H1 (cell line): ENCODE measurements around the gene TAX1BP3. TPM values are rescaled to one million over a fixed set of nuclear protein-coding genes. Genes with fewer than 3 reads are reported as not detected.

Experiments used
- CTCF ChIA-PET: fragments of 300-600 bp; sonication (Branson Sonifier 250); formaldehyde crosslinking; loops from one replicate; lab custom pipeline; 2021; ENCODE audit not compliant: partially characterized antibody; lab: Charles Lee
- POLR2A ChIA-PET: fragments of 300-600 bp; sonication (Branson Sonifier 250); formaldehyde crosslinking; loops from one replicate; lab custom pipeline; 2021; ENCODE audit warnings: inconsistent platforms; ENCODE audit not compliant: partially characterized antibody; lab: Charles Lee
- DNase-seq, 2 experiments: peaks; one replicate each; pipeline versions ENCODE4 v3.0.0 to v3.0.0-alpha.2; 2010 to 2022; ENCODE audit warnings: low spot score in 2 of 2, low read depth in 1 of 2, mixed read lengths in 1 of 2
- FAIRE-seq: peaks from 2 replicates; lab custom pipeline; 2011; peaks lifted over from hg19 to GRCh38; lab: Jason Lieb, UNC
- H2AFZ ChIP-seq: 2 replicates; pipeline ENCODE4 v1.8.1; 2012; ENCODE audit warnings: low read length, inconsistent platforms
- H2AK5ac ChIP-seq: 2 replicates; pipeline ENCODE4 v1.6.1; 2013; ENCODE audit warnings: low read depth, low read length
- H2BK120ac ChIP-seq: replicated peaks from 2 replicates; pipeline ENCODE3; 2013; ENCODE audit warnings: low read depth, low read length, inconsistent platforms
- H2BK12ac ChIP-seq: 2 replicates; pipeline ENCODE4 v1.6.1; 2013; ENCODE audit warnings: low read depth, low read length
- H2BK15ac ChIP-seq: 2 replicates; pipeline ENCODE4 v1.6.1; 2013; ENCODE audit warnings: low read length
- H2BK20ac ChIP-seq: 2 replicates; pipeline ENCODE4 v1.6.1; 2013; ENCODE audit warnings: low read length
- H2BK5ac ChIP-seq: 2 replicates; pipeline ENCODE4 v1.6.1; 2013; ENCODE audit warnings: low read depth, low read length
- H3K14ac ChIP-seq: 2 replicates; pipeline ENCODE4 v1.6.1; 2013; ENCODE audit warnings: inconsistent platforms; ENCODE audit not compliant: insufficient read length
- H3K18ac ChIP-seq: 2 replicates; pipeline ENCODE4 v1.6.1; 2013; ENCODE audit warnings: low read length; ENCODE audit errors: extremely low read depth
- H3K23ac ChIP-seq: 2 replicates; pipeline ENCODE4 v1.6.1; 2013; ENCODE audit warnings: inconsistent platforms; ENCODE audit not compliant: insufficient read length
- H3K23me2 ChIP-seq: 2 replicates; pipeline ENCODE4 v1.6.1; 2013; ENCODE audit warnings: low read depth, low read length
- H3K27ac ChIP-seq: 2 replicates; pipeline ENCODE4 v1.6.1; 2011; ENCODE audit warnings: low read depth, low read length, inconsistent platforms
- H3K27me3 ChIP-seq, 4 experiments: replicated peaks in 1 of 4; 1 replicate in 1 of 4; 2 replicates in 3 of 4; pipeline versions ENCODE4 v1.6.1 to v1.8.1; 2011 to 2013; ENCODE audit warnings: low read length in 3 of 4, mild to moderate bottlenecking in 3 of 4, inconsistent platforms in 2 of 4, mixed read lengths in 2 of 4, moderate library complexity in 1 of 4; ENCODE audit not compliant: control insufficient read depth in 3 of 4, insufficient read depth in 3 of 4; ENCODE audit errors: extremely low read depth in 1 of 4
- H3K36me3 ChIP-seq, 4 experiments: 2 replicates each; pipeline versions ENCODE4 v1.6.1 to v1.8.1; 2011 to 2013; ENCODE audit warnings: mild to moderate bottlenecking in 4 of 4, low read length in 3 of 4, moderate library complexity in 2 of 4, control low read depth in 1 of 4, inconsistent platforms in 1 of 4; ENCODE audit not compliant: insufficient read depth in 4 of 4, control insufficient read depth in 2 of 4
- H3K4ac ChIP-seq: replicated peaks from 2 replicates; pipeline ENCODE3; 2013; ENCODE audit warnings: low read length, low read depth, mixed read lengths, inconsistent platforms; ENCODE audit not compliant: insufficient read length
- H3K4me1 ChIP-seq, 4 experiments: replicated peaks in 1 of 4; 1 replicate in 1 of 4; 2 replicates in 3 of 4; pipeline versions ENCODE4 v1.6.1 to v1.8.1; 2011 to 2013; ENCODE audit warnings: low read length in 3 of 4, inconsistent platforms in 2 of 4, mixed read lengths in 1 of 4; ENCODE audit not compliant: insufficient read depth in 4 of 4, control insufficient read depth in 3 of 4
- H3K4me2 ChIP-seq, 2 experiments: 2 replicates each; pipeline versions ENCODE4 v1.6.1 to v1.8.1; 2011 to 2013; ENCODE audit warnings: low read depth in 2 of 2, low read length in 2 of 2, control low read depth in 1 of 2, inconsistent platforms in 1 of 2, mild to moderate bottlenecking in 1 of 2; ENCODE audit not compliant: insufficient read depth in 1 of 2
- H3K4me3 ChIP-seq, 4 experiments: fragments of 200-600, 300-600 bp in 1 of 4; sonication (generic), shearing (Covaris generic), sonication (Bioruptor Twin) in 1 of 4; 2 replicates each; pipeline versions ENCODE4 v1.5.1 to v1.8.1; 2011 to 2016; ENCODE audit warnings: low read length in 4 of 4, low read depth in 3 of 4, control low read depth in 2 of 4, inconsistent platforms in 2 of 4, mild to moderate bottlenecking in 2 of 4, mixed read lengths in 1 of 4, moderate library complexity in 1 of 4; ENCODE audit not compliant: insufficient read depth in 2 of 4; ENCODE audit errors: extremely low read depth in 1 of 4
- H3K56ac ChIP-seq: replicated peaks from 2 replicates; pipeline ENCODE3; 2013; ENCODE audit warnings: low read depth, mild to moderate bottlenecking, mixed read lengths, low read length, inconsistent platforms; ENCODE audit not compliant: insufficient read length
- H3K79me1 ChIP-seq: 2 replicates; pipeline ENCODE4 v1.6.1; 2013; ENCODE audit warnings: low read depth, low read length, control low read depth
- H3K79me2 ChIP-seq, 2 experiments: 2 replicates each; pipeline versions ENCODE4 v1.6.1 to v1.8.1; 2012 to 2013; ENCODE audit warnings: low read length in 2 of 2, mild to moderate bottlenecking in 2 of 2, inconsistent platforms in 1 of 2; ENCODE audit not compliant: insufficient read depth in 2 of 2, control insufficient read depth in 1 of 2
- H3K9ac ChIP-seq, 4 experiments: replicated peaks in 1 of 4; 1 replicate in 1 of 4; 2 replicates in 3 of 4; pipeline versions ENCODE4 v1.6.1 to v1.8.1; 2011 to 2013; ENCODE audit warnings: low read depth in 3 of 4, low read length in 3 of 4, control low read depth in 2 of 4, mild to moderate bottlenecking in 2 of 4, moderate library complexity in 2 of 4, inconsistent platforms in 1 of 4; ENCODE audit errors: extremely low read depth in 1 of 4
- H3K9me3 ChIP-seq, 2 experiments: 2 replicates each; pipeline versions ENCODE4 v1.6.1 to v1.8.1; 2012 to 2013; ENCODE audit warnings: mild to moderate bottlenecking in 2 of 2, moderate library complexity in 2 of 2, control low read depth in 1 of 2, inconsistent platforms in 1 of 2, low read depth in 1 of 2, low read length in 1 of 2, mixed read lengths in 1 of 2; ENCODE audit not compliant: insufficient read depth in 2 of 2
- H4K20me1 ChIP-seq, 2 experiments: replicated peaks in 1 of 2; 2 replicates each; pipeline versions ENCODE3 to v1.8.1; 2011 to 2013; ENCODE audit warnings: inconsistent platforms in 2 of 2, low read length in 2 of 2, mild to moderate bottlenecking in 1 of 2; ENCODE audit not compliant: insufficient read depth in 2 of 2, control insufficient read depth in 1 of 2
- H4K5ac ChIP-seq: 2 replicates; pipeline ENCODE4 v1.6.1; 2013; ENCODE audit warnings: low read length, low read depth, mixed read lengths, inconsistent platforms; ENCODE audit not compliant: insufficient read length
- H4K8ac ChIP-seq: 2 replicates; pipeline ENCODE4 v1.8.0; 2013; ENCODE audit warnings: mild to moderate bottlenecking, moderate library complexity, low read length, inconsistent platforms; ENCODE audit not compliant: insufficient read depth; ENCODE audit errors: extremely low read depth
- H4K91ac ChIP-seq: replicated peaks from 2 replicates; pipeline ENCODE3; 2013; ENCODE audit warnings: low read length, mixed read lengths, inconsistent platforms; ENCODE audit not compliant: insufficient read length
- BCL11A ChIP-seq, 2 experiments: IDR thresholded peaks; one replicate each; pipeline ENCODE4 v1.6.1; 2011; ENCODE audit warnings: low read depth in 2 of 2, low read length in 2 of 2, mild to moderate bottlenecking in 2 of 2
- CEBPB ChIP-seq: IDR thresholded peaks from 2 replicates; pipeline ENCODE4 v1.6.1; 2012; ENCODE audit warnings: low read depth, low read length
- CHD2 ChIP-seq: IDR thresholded peaks from 2 replicates; pipeline ENCODE4 v1.6.1; 2012; ENCODE audit warnings: low read length, improper control_type of control experiment
- CREB1 ChIP-seq: IDR thresholded peaks from 2 replicates; pipeline ENCODE4 v1.6.1; 2012; ENCODE audit warnings: inconsistent platforms
- EGR1 ChIP-seq: IDR thresholded peaks from 2 replicates; pipeline ENCODE4 v1.6.1; 2011; ENCODE audit warnings: low read depth, low read length, borderline replicate concordance
- KDM5A ChIP-seq: fragments of 200-600 bp; IDR thresholded peaks from 2 replicates; pipeline ENCODE4 v1.7.1; 2012; ENCODE audit warnings: mild to moderate bottlenecking, low read length, inconsistent platforms, mixed read lengths
- PHF8 ChIP-seq: fragments of 200-600 bp; sonication (generic); conservative IDR thresholded peaks from 2 replicates; pipeline ENCODE4 v1.7.1; 2012; ENCODE audit warnings: low read depth, mild to moderate bottlenecking, inconsistent platforms, low read length, moderate library complexity
- POLR2AphosphoS5 ChIP-seq: IDR thresholded peaks from 2 replicates; pipeline ENCODE4 v1.6.1; 2011; ENCODE audit warnings: low read depth, low read length
- POU5F1 ChIP-seq: IDR thresholded peaks from 2 replicates; pipeline ENCODE4 v1.6.1; 2011; ENCODE audit warnings: low read depth, mild to moderate bottlenecking, low read length, moderate library complexity
- RFX5 ChIP-seq: IDR thresholded peaks from 2 replicates; pipeline ENCODE4 v1.6.1; 2011; ENCODE audit warnings: low read depth, low read length, improper control_type of control experiment, borderline replicate concordance
- RXRA ChIP-seq: IDR thresholded peaks from 2 replicates; pipeline ENCODE4 v1.6.1; 2011; ENCODE audit warnings: low read depth, mild to moderate bottlenecking, low read length, moderate library complexity; ENCODE audit not compliant: insufficient read depth
- TBP ChIP-seq: IDR thresholded peaks from 2 replicates; pipeline ENCODE4 v1.6.1; 2011; ENCODE audit warnings: low read depth, low read length, improper control_type of control experiment
- WGBS, 2 experiments: shearing (Covaris generic) in 1 of 2; methylation state at CpG; one replicate each; pipeline versions ENCODE4 v1.1.6 to v1.1.7; 2013 to 2015; ENCODE audit warnings: low lambda C conversion rate in 2 of 2, mixed read lengths in 2 of 2, inconsistent platforms in 1 of 2, low coverage in 1 of 2, missing lambda C conversion rate in 1 of 2; ENCODE audit not compliant: insufficient replicate concordance in 2 of 2, insufficient coverage in 1 of 2, insufficient read length in 1 of 2; ENCODE audit errors: extremely low coverage in 1 of 2, missing lambda C conversion rate in 1 of 2; 5-methylcytosine and 5-hydroxymethylcytosine counted together
- polyA plus RNA-seq, 7 experiments: library from polyadenylated mRNA; depleted of rRNA in 3 of 7; stranded (reverse) in 5 of 7; unstranded in 2 of 7; fragments of >200 nt in 5 of 7; fragments of 200-250 nt in 2 of 7; gene quantifications; 1 replicate in 5 of 7; 2 replicates in 1 of 7; 4 replicates in 1 of 7; pipeline versions ENCODE4 v1.2.1 to v1.2.3, GENCODE V29; 2011 to 2013; ENCODE audit warnings: missing spikeins in 2 of 7, mixed read lengths in 2 of 7
- total RNA-seq: library from RNA; stranded (reverse); fragmentation: NEBNext Ultra II Directional; extraction: Animal tissue kit (Norgen Biotek cat#: 25700); gene quantifications from 2 replicates; pipeline ENCODE4 v1.2.1, GENCODE V29; 2021
- TF ChIP-seq, protein P1 (sequence below): IDR thresholded peaks from 2 replicates; pipeline ENCODE4 v1.6.1; 2011; ENCODE audit warnings: low read length, improper control_type of control experiment

The TAX1BP3 gene
- total and polyA plus RNA-seq, 2 of the 8 experiments (the other 6 are each of a cell fraction or from before 2014, with no cell fraction given) = 65.3 to 81.8 TPM

- H3K18ac ChIP-seq = peak overlapping the region; percentile 71; the same call in 1 of the 2 replicates
- no peaks in the 10 kb centered on the region for H3K36me3 ChIP-seq
- H3K9ac ChIP-seq = no peak overlapping the region
- peaks cover 9% of the 10 kb centered on the region; the same call in 1 of the 2 replicates for H3K23me2 ChIP-seq
- ChIA-PET CTCF (interaction anchor here (0.7 to 3.0 kb wide), 8 partner anchors 12 to 346 kb away, joined by 3 to 20 read pairs (median 4); partner anchors contain the start of gene HASPIN), POLR2A (interaction anchor here (1.0 to 3.1 kb wide), 7 partner anchors 12 to 448 kb away, joined by 3 to 13 read pairs (median 6); partner anchors contain the start of genes CYB5D2, EMC6, HASPIN and TAX1BP3)
- H3K4me2 ChIP-seq = peak overlapping the region; percentile 86 to 96
- no peak overlapping the region for H4K8ac ChIP-seq
- no peaks in the 10 kb centered on the region for H3K9me3 ChIP-seq
- no peak overlapping the region for H3K27ac ChIP-seq
- H3K23ac ChIP-seq = no peak overlapping the region
- no peak overlapping the region for H2AK5ac ChIP-seq
- peaks cover 0 to 14% (median 8%) of the 10 kb centered on the region in 4 experiments; a peak in 5 of 7 replicates for H3K4me1 ChIP-seq
- H4K5ac ChIP-seq = no peak overlapping the region
- no peaks in the 10 kb centered on the region for H3K79me2 ChIP-seq
- H3K27me3 ChIP-seq = peaks cover 0 to 22% (median 13%) of the 10 kb centered on the region in 4 experiments; a peak in 6 of 7 replicates
- H2BK20ac ChIP-seq = no peak overlapping the region
- no peak overlapping the region for H4K91ac ChIP-seq
- H2BK120ac ChIP-seq = no peak overlapping the region
- DNase-seq (peak in 1 of 2 experiments; percentile 58), FAIRE-seq (no peak)
- H3K79me1 ChIP-seq = no peaks in the 10 kb centered on the region
- H3K4ac ChIP-seq = no peak overlapping the region
- H2BK12ac ChIP-seq = no peak overlapping the region; the same call in 1 of the 2 replicates
- H3K56ac ChIP-seq = no peak overlapping the region
- no peak overlapping the region for H2BK15ac ChIP-seq
- WGBS, 2 experiments = 23% methylated on average over 14 of the region's 17 CpGs; no CpG with 5 or more reads in 1 of the 2 experiments
- H4K20me1 ChIP-seq = peaks cover 0 to 5% of the 10 kb centered on the region in 2 experiments
- H3K4me3 ChIP-seq = peak overlapping the region; percentile 47 to 70 (median 61)
- H3K14ac ChIP-seq = no peak overlapping the region
- H2BK5ac ChIP-seq = no peak overlapping the region
- H2AFZ ChIP-seq = no peak overlapping the region; the same call in 1 of the 2 replicates
- TF ChIP-seq EGR1 (no peak), RXRA (no peak), BCL11A (IDR thresholded peaks at IDR 0.05; ENCODE audit: low read depth in 2 of 2, low read length in 2 of 2) (no peak), KDM5A (no peak), CHD2 (no peak), CREB1 (no peak), POLR2AphosphoS5 (no peak), POU5F1 (no peak), CEBPB (no peak), TBP (no peak), RFX5 (no peak), PHF8 (no peak)
- TF ChIP-seq, protein P1, sequence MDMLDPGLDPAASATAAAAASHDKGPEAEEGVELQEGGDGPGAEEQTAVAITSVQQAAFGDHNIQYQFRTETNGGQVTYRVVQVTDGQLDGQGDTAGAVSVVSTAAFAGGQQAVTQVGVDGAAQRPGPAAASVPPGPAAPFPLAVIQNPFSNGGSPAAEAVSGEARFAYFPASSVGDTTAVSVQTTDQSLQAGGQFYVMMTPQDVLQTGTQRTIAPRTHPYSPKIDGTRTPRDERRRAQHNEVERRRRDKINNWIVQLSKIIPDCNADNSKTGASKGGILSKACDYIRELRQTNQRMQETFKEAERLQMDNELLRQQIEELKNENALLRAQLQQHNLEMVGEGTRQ = no peak
Measured at GRCh38 chr17:3695129-3695722, 26.8 kb upstream of the TAX1BP3 start.
